ENCODE results near the gene EEF2. TPM values are rescaled to one million over a fixed set of nuclear protein-coding genes. Genes with fewer than 3 reads are reported as not detected.
"Not testable (repeated sequence)": the region's sequence is repeated elsewhere in the genome, so short reads cannot be mapped to it uniquely, and the experiment has no call there.

EEF2 gene
- polyA plus RNA-seq, 4 donors: 962 to 2,089 (median 1,615) TPM

DNA sequence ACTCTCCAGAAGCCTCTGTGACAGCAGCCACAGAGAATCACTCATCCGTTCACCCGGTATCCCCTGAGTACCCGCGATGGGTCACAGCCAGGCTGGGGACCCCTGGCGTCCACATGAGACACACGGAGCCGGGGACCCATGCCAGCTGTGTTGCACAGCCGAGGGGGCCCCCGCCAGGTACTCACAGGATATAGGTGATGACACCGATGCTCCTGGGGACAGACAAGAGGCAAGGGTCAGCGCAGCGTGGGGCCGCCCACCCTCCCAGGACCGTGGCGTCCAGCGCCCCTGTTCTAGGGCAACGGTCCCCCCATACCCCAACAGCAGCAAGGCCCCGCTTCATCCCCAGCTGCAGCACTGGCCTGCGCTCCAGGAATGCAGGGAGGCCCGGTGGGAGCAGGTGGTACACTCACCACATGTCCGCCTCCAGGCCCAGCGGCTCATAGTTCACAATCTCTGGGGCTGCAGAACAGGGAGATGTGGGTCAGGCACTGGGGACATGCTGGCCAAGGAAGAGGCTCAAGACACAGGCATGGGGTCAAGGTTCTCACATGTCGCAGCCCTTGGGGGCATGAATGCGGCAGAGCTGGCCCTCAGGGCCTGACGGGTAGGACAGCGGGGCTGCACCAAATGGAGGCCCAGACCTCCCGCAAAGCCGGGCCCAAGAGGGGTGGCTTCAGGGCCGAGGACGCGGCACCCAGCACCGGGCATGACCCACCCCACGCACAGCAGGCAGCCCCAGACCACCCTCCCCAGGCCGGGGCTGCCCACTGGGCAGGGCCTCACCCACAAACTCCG, 21.6 kb downstream of the EEF2 start:
- Histone ChIP-seq H3K36me3 (ENCODE audit: control insufficient read depth in 3 of 3, insufficient read depth in 2 of 3, low read depth in 1 of 3, low read length in 3 of 3) (peaks cover 23 to 99% (median 34%) of the 10 kb centered on the region in 3 donors), H3K4me1 (ENCODE audit: control insufficient read depth in 3 of 3, insufficient read depth in 2 of 3, low read depth in 1 of 3, low read length in 2 of 3) (peaks cover 3 to 28% (median 4%) of the 10 kb centered on the region in 3 donors), H3K27me3 (ENCODE audit: control insufficient read depth in 3 of 3, insufficient read depth in 3 of 3, low read length in 3 of 3) (no peaks in the 10 kb centered on the region), H3K27ac (ENCODE audit: low read depth in 1 of 3, low read length in 2 of 3) (no peak overlapping the region), H3K4me3 (ENCODE audit: low read depth in 1 of 3, low read length in 3 of 3) (no peak overlapping the region), H3K9me3 (ENCODE audit: control insufficient read depth in 2 of 2, insufficient read depth in 1 of 2, low read depth in 1 of 2, low read length in 1 of 2) (no peaks in the 10 kb centered on the region)
- whole genome bisulfite sequencing, 3 donors: 94 to 97% (median 94%) methylated on average over 30 to 35 of the region's 35 CpGs
- DNase-seq (no peak), FAIRE-seq (no peak)

GRCh38 chr19:3961007-3961406, 24.3 kb downstream of the EEF2 start:
- WGBS, 3 donors: 94 to 98% (median 95%) methylated on average over 24 of the region's 24 CpGs
- DNase-seq (no peak), FAIRE-seq (no peak)
- Histone ChIP-seq H3K27ac (ENCODE audit: low read depth in 1 of 3, low read length in 2 of 3) (no peak overlapping the region), H3K4me1 (ENCODE audit: control insufficient read depth in 3 of 3, insufficient read depth in 2 of 3, low read depth in 1 of 3, low read length in 2 of 3) (peaks cover 0 to 5% (median 0%) of the 10 kb centered on the region in 3 donors), H3K36me3 (ENCODE audit: control insufficient read depth in 3 of 3, insufficient read depth in 2 of 3, low read depth in 1 of 3, low read length in 3 of 3) (peaks cover 28 to 93% (median 31%) of the 10 kb centered on the region in 3 donors), H3K4me3 (ENCODE audit: low read depth in 1 of 3, low read length in 3 of 3) (no peak overlapping the region), H3K9me3 (ENCODE audit: control insufficient read depth in 2 of 2, insufficient read depth in 1 of 2, low read depth in 1 of 2, low read length in 1 of 2) (no peaks in the 10 kb centered on the region), H3K27me3 (ENCODE audit: control insufficient read depth in 3 of 3, insufficient read depth in 3 of 3, low read length in 3 of 3) (no peaks in the 10 kb centered on the region)

DNA sequence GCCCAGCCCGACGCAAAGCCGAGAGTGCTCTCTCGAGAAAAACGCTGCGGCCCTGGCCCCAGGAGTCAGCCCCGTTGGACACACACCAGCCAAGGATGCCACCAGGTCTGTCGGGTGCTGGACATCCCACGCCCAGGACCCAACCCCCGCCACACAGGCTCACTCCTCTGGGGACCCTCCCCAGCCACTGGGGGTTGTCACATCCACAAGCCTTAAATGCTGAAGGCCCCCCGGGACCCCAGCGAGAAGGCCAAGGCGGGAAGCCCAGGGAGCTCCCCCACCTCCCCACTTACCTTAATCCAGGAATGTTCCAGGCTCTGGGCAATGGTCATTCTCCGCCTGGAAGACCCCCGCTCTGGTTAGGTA, 25.5 kb downstream of the EEF2 start:
- no peak for DNase-seq

GRCh38 chr19:3958836-3959765, 26.2 kb downstream of the EEF2 start:
- no peaks in the 10 kb centered on the region for H3K27me3 ChIP-seq (ENCODE audit: control insufficient read depth in 3 of 3, insufficient read depth in 3 of 3, low read length in 3 of 3)
- 96 to 98% (median 97%) methylated on average over 59 to 86 of the region's 86 CpGs for WGBS, 3 donors
- H3K9me3 ChIP-seq (ENCODE audit: control insufficient read depth in 2 of 2, insufficient read depth in 1 of 2, low read depth in 1 of 2, low read length in 1 of 2): no peaks in the 10 kb centered on the region
- FAIRE-seq (no peak), DNase-seq (no peak)
- no peak overlapping the region for H3K27ac ChIP-seq (ENCODE audit: low read depth in 1 of 3, low read length in 2 of 3)
- no peak overlapping the region for H3K4me3 ChIP-seq (ENCODE audit: low read depth in 1 of 3, low read length in 3 of 3)
- H3K4me1 ChIP-seq (ENCODE audit: control insufficient read depth in 3 of 3, insufficient read depth in 2 of 3, low read depth in 1 of 3, low read length in 2 of 3): no peaks in the 10 kb centered on the region
- H3K36me3 ChIP-seq (ENCODE audit: control insufficient read depth in 3 of 3, insufficient read depth in 2 of 3, low read depth in 1 of 3, low read length in 3 of 3): peaks cover 23 to 84% (median 29%) of the 10 kb centered on the region in 3 donors

More for the DNA sequence above, 25.5 kb downstream of the EEF2 start:
- Histone ChIP-seq H3K4me3 (ENCODE audit: low read depth in 1 of 3, low read length in 3 of 3) (no peak overlapping the region), H3K36me3 (ENCODE audit: control insufficient read depth in 3 of 3, insufficient read depth in 2 of 3, low read depth in 1 of 3, low read length in 3 of 3) (peaks cover 26 to 89% (median 34%) of the 10 kb centered on the region in 3 donors), H3K27ac (ENCODE audit: low read depth in 1 of 3, low read length in 2 of 3) (no peak overlapping the region), H3K27me3 (ENCODE audit: control insufficient read depth in 3 of 3, insufficient read depth in 3 of 3, low read length in 3 of 3) (no peaks in the 10 kb centered on the region), H3K4me1 (ENCODE audit: control insufficient read depth in 3 of 3, insufficient read depth in 2 of 3, low read depth in 1 of 3, low read length in 2 of 3) (no peaks in the 10 kb centered on the region), H3K9me3 (ENCODE audit: control insufficient read depth in 2 of 2, insufficient read depth in 1 of 2, low read depth in 1 of 2, low read length in 1 of 2) (no peaks in the 10 kb centered on the region)
- 97 to 98% (median 97%) methylated on average over 11 to 15 of the region's 15 CpGs for WGBS, 3 donors
- FAIRE-seq: no peak

GRCh38 chr19:3955688-3956087, 29.6 kb downstream of the EEF2 start:
- 84 to 93% (median 86%) methylated on average over 10 of the region's 10 CpGs for WGBS, 3 donors
- H3K27ac ChIP-seq (ENCODE audit: low read depth in 1 of 3, low read length in 2 of 3): no peak overlapping the region
- no peak for FAIRE-seq

DNA sequence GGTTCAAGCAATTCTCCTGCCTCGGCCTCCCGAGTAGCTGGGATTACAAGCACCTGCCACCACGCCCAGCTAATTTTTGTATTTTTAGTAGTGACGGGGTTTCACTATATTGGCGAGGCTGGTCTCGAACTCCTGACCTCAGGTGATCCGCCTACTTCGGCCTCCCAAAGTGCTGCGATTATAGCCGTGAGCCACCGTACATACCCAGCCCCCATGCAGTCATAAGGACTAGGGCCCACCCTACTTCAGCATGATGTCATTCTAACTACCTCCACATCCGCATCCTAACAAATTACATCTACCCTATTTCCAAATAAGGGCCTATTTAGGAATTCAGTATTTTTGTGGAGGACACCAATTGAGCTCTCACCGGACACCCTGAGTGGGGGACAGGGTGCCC, 30.0 kb downstream of the EEF2 start:
- not testable (repeated sequence) for FAIRE-seq; H3K27me3 ChIP-seq (ENCODE audit: control insufficient read depth in 3 of 3, insufficient read depth in 3 of 3, low read length in 3 of 3); H3K4me3 ChIP-seq (ENCODE audit: low read depth in 1 of 3, low read length in 3 of 3); H3K9me3 ChIP-seq (ENCODE audit: control insufficient read depth in 2 of 2, insufficient read depth in 1 of 2, low read depth in 1 of 2, low read length in 1 of 2); H3K4me1 ChIP-seq (ENCODE audit: control insufficient read depth in 3 of 3, insufficient read depth in 2 of 3, low read depth in 1 of 3, low read length in 2 of 3); H3K27ac ChIP-seq (ENCODE audit: low read depth in 1 of 3, low read length in 2 of 3); DNase-seq
- peaks cover 12 to 48% (median 18%) of the 10 kb centered on the region in 3 donors for H3K36me3 ChIP-seq (ENCODE audit: control insufficient read depth in 3 of 3, insufficient read depth in 2 of 3, low read depth in 1 of 3, low read length in 3 of 3)
- 74 to 82% (median 79%) methylated on average over 11 to 13 of the region's 13 CpGs for WGBS, 3 donors

More at GRCh38 chr19:3955688-3956087, 29.6 kb downstream of the EEF2 start:
- H3K36me3 ChIP-seq (ENCODE audit: control insufficient read depth in 3 of 3, insufficient read depth in 2 of 3, low read depth in 1 of 3, low read length in 3 of 3): peaks cover 12 to 52% (median 18%) of the 10 kb centered on the region in 3 donors
- H3K4me3 ChIP-seq (ENCODE audit: low read depth in 1 of 3, low read length in 3 of 3): no peak overlapping the region
- no peaks in the 10 kb centered on the region for H3K27me3 ChIP-seq (ENCODE audit: control insufficient read depth in 3 of 3, insufficient read depth in 3 of 3, low read length in 3 of 3)
- no peak for DNase-seq
- no peaks in the 10 kb centered on the region for H3K9me3 ChIP-seq (ENCODE audit: control insufficient read depth in 2 of 2, insufficient read depth in 1 of 2, low read depth in 1 of 2, low read length in 1 of 2)
- H3K4me1 ChIP-seq (ENCODE audit: control insufficient read depth in 3 of 3, insufficient read depth in 2 of 3, low read depth in 1 of 3, low read length in 2 of 3): no peaks in the 10 kb centered on the region

DNA sequence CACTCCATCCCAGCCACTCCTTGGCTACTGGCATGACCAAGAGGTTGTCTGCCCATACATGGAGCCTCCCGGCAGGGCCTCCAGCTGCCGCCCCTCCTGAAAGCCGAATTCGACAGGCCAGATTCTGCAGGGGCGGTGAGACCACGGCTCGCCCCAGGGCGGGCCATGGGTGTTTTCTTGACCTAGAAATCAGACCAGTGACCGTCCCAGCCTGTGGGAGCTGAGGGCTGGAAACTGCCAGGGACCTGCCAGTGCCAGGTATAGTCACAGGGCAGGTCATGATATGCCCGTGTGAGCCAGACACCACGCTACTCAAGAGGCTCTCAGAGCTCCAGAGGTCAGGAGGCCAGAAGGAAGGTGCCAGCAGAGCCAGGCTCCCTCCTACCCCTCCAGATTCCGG, 31.2 kb downstream of the EEF2 start:
- H3K27me3 ChIP-seq (ENCODE audit: control insufficient read depth in 3 of 3, insufficient read depth in 3 of 3, low read length in 3 of 3): no peaks in the 10 kb centered on the region
- no peak for FAIRE-seq
- no peak for DNase-seq
- 85 to 87% (median 86%) methylated on average over 11 to 12 of the region's 12 CpGs for WGBS, 3 donors
- no peak overlapping the region for H3K4me3 ChIP-seq (ENCODE audit: low read depth in 1 of 3, low read length in 3 of 3)
- H3K9me3 ChIP-seq (ENCODE audit: control insufficient read depth in 2 of 2, insufficient read depth in 1 of 2, low read depth in 1 of 2, low read length in 1 of 2): no peaks in the 10 kb centered on the region
- H3K4me1 ChIP-seq (ENCODE audit: control insufficient read depth in 3 of 3, insufficient read depth in 2 of 3, low read depth in 1 of 3, low read length in 2 of 3): no peaks in the 10 kb centered on the region
- H3K27ac ChIP-seq (ENCODE audit: low read depth in 1 of 3, low read length in 2 of 3): no peak overlapping the region
- peaks cover 4 to 37% (median 17%) of the 10 kb centered on the region in 3 donors for H3K36me3 ChIP-seq (ENCODE audit: control insufficient read depth in 3 of 3, insufficient read depth in 2 of 3, low read depth in 1 of 3, low read length in 3 of 3)

- not testable (repeated sequence) for H3K27ac ChIP-seq (ENCODE audit: low read depth in 1 of 3, low read length in 2 of 3); H3K4me3 ChIP-seq (ENCODE audit: low read depth in 1 of 3, low read length in 3 of 3); FAIRE-seq; H3K9me3 ChIP-seq (ENCODE audit: control insufficient read depth in 2 of 2, insufficient read depth in 1 of 2, low read depth in 1 of 2, low read length in 1 of 2); H3K4me1 ChIP-seq (ENCODE audit: control insufficient read depth in 3 of 3, insufficient read depth in 2 of 3, low read depth in 1 of 3, low read length in 2 of 3); H3K27me3 ChIP-seq (ENCODE audit: control insufficient read depth in 3 of 3, insufficient read depth in 3 of 3, low read length in 3 of 3); DNase-seq
- WGBS, 3 donors: 80 to 84% (median 81%) methylated on average over 9 of the region's 9 CpGs
- peaks cover 0 to 24% (median 6%) of the 10 kb centered on the region in 3 donors for H3K36me3 ChIP-seq (ENCODE audit: control insufficient read depth in 3 of 3, insufficient read depth in 2 of 3, low read depth in 1 of 3, low read length in 3 of 3)
Observed at GRCh38 chr19:3952755-3953276, 32.4 kb downstream of the EEF2 start.

Measured in small intestine (tissue), 7 donors.